ENCODE measurements around the gene LRMDA.

Gene LRMDA

GRCh38 chr10:76035206-76036110, 604.0 kb downstream of the LRMDA start:
- TF ChIP-seq ZNF274 (IDR thresholded peaks at IDR 0.05; ENCODE audit: low read depth, low read length), result no peak
- H3K4me3 ChIP-seq (ENCODE audit: low read length), result no peak overlapping the region

- no peak for TF ChIP-seq ZNF274 (IDR thresholded peaks at IDR 0.05; ENCODE audit: low read depth, low read length)
- no peak overlapping the region for H3K4me3 ChIP-seq (ENCODE audit: low read length)
Measured at GRCh38 chr10:76036111-76036940, 604.9 kb downstream of the LRMDA start.

- TF ChIP-seq ZNF274 (IDR thresholded peaks at IDR 0.05; ENCODE audit: low read depth, low read length), result no peak
- no peak overlapping the region for H3K4me3 ChIP-seq (ENCODE audit: low read length)
Measured at GRCh38 chr10:76036962-76037361, 605.5 kb downstream of the LRMDA start.

- H3K4me3 ChIP-seq (ENCODE audit: low read length), result no peak overlapping the region
- no peak for TF ChIP-seq ZNF274 (IDR thresholded peaks at IDR 0.05; ENCODE audit: low read depth, low read length)
Measured at GRCh38 chr10:76037531-76038155, 606.2 kb downstream of the LRMDA start.

- no peak overlapping the region for H3K4me3 ChIP-seq (ENCODE audit: low read length)
- no peak for TF ChIP-seq ZNF274 (IDR thresholded peaks at IDR 0.05; ENCODE audit: low read depth, low read length)
Measured at GRCh38 chr10:76038696-76039095, 607.3 kb downstream of the LRMDA start.

- no peak overlapping the region for H3K4me3 ChIP-seq (ENCODE audit: low read length)
- TF ChIP-seq ZNF274 (IDR thresholded peaks at IDR 0.05; ENCODE audit: low read depth, low read length), result no peak
Measured at GRCh38 chr10:76040107-76040829, 608.8 kb downstream of the LRMDA start.

- no peak overlapping the region for H3K4me3 ChIP-seq (ENCODE audit: low read length)
- TF ChIP-seq ZNF274 (IDR thresholded peaks at IDR 0.05; ENCODE audit: low read depth, low read length), result no peak
Measured at GRCh38 chr10:76040830-76041220, 609.4 kb downstream of the LRMDA start.

- no peak for TF ChIP-seq ZNF274 (IDR thresholded peaks at IDR 0.05; ENCODE audit: low read depth, low read length)
Measured at GRCh38 chr10:76041551-76041950, 610.1 kb downstream of the LRMDA start.

GRCh38 chr10:76043261-76043660, 611.8 kb downstream of the LRMDA start:
- TF ChIP-seq ZNF274 (IDR thresholded peaks at IDR 0.05; ENCODE audit: low read depth, low read length), result no peak
- H3K4me3 ChIP-seq (ENCODE audit: low read length), result no peak overlapping the region

More at GRCh38 chr10:76041551-76041950, 610.1 kb downstream of the LRMDA start:
- no peak overlapping the region for H3K4me3 ChIP-seq (ENCODE audit: low read length)

- no peak for TF ChIP-seq ZNF274 (IDR thresholded peaks at IDR 0.05; ENCODE audit: low read depth, low read length)
- no peak overlapping the region for H3K4me3 ChIP-seq (ENCODE audit: low read length)
Measured at GRCh38 chr10:76044751-76045150, 613.3 kb downstream of the LRMDA start.

GRCh38 chr10:76045174-76045573, 613.8 kb downstream of the LRMDA start:
- no peak for TF ChIP-seq ZNF274 (IDR thresholded peaks at IDR 0.05; ENCODE audit: low read depth, low read length)
- no peak overlapping the region for H3K4me3 ChIP-seq (ENCODE audit: low read length)

GRCh38 chr10:76047521-76047920, 616.1 kb downstream of the LRMDA start:
- TF ChIP-seq ZNF274 (IDR thresholded peaks at IDR 0.05; ENCODE audit: low read depth, low read length), result no peak
- H3K4me3 ChIP-seq (ENCODE audit: low read length), result no peak overlapping the region

- TF ChIP-seq ZNF274 (IDR thresholded peaks at IDR 0.05; ENCODE audit: low read depth, low read length), result no peak
- no peak overlapping the region for H3K4me3 ChIP-seq (ENCODE audit: low read length)
Measured at GRCh38 chr10:76049581-76050290, 618.3 kb downstream of the LRMDA start.

Measured in GM08714 (cell line).